MCF 10A (cell line): ENCODE measurements around the gene LRP1B. TPM values are rescaled to one million over a fixed set of nuclear protein-coding genes. Genes with fewer than 3 reads are reported as not detected.
"Not testable (repeated sequence)": the region's sequence is repeated elsewhere in the genome, so short reads cannot be mapped to it uniquely, and the experiment has no call there.

Experiments used
- BruUV-seq: library from RNA; stranded (reverse); fragments of 400-500 nt; replicated peaks from 2 replicates; lab custom pipeline; 2021; lab: Mats Ljungman, UMichigan
- CTCF ChIA-PET: fragments of 300-600 bp; sonication (Branson Sonifier 250); formaldehyde crosslinking; extraction: SDS; loops from one replicate; lab custom pipeline; 2021; ENCODE audit warnings: antibody characterized with exemption, inconsistent platforms; lab: Yijun Ruan, JAX
- POLR2A ChIA-PET: fragments of 300-600, 350-650 bp; sonication (Branson Sonifier 250); formaldehyde crosslinking; extraction: SDS; loops from one replicate; lab custom pipeline; 2020; ENCODE audit warnings: antibody characterized with exemption, inconsistent platforms; lab: Yijun Ruan, JAX
- DNase-seq: peaks from one replicate; pipeline ENCODE4 v3.0.0-alpha.2; 2018; ENCODE audit not compliant: unreplicated experiment
- H3K27ac Mint-ChIP-seq: one replicate; pipeline ENCODE4 v1.8.0; 2022; ENCODE audit warnings: mild to moderate bottlenecking, low read depth, mixed read lengths; ENCODE audit not compliant: unreplicated experiment
- H3K27me3 Mint-ChIP-seq: one replicate; pipeline ENCODE4 v1.8.0; 2022; ENCODE audit warnings: mixed read lengths; ENCODE audit not compliant: insufficient read depth, unreplicated experiment
- H3K36me3 Mint-ChIP-seq: one replicate; pipeline ENCODE4 v1.8.0; 2022; ENCODE audit warnings: mild to moderate bottlenecking, moderate library complexity, mixed read lengths; ENCODE audit not compliant: insufficient read depth, unreplicated experiment
- H3K4me1 Mint-ChIP-seq: one replicate; pipeline ENCODE4 v1.8.0; 2022; ENCODE audit warnings: mixed read lengths; ENCODE audit not compliant: insufficient read depth, unreplicated experiment
- H3K4me3 Mint-ChIP-seq: one replicate; pipeline ENCODE4 v1.8.0; 2022; ENCODE audit warnings: mild to moderate bottlenecking, moderate library complexity, mixed read lengths; ENCODE audit not compliant: unreplicated experiment
- H3K9me3 Mint-ChIP-seq: one replicate; pipeline ENCODE4 v1.8.0; 2022; ENCODE audit warnings: mixed read lengths; ENCODE audit not compliant: unreplicated experiment
- CTCF ChIP-seq: fragments of 200-600 bp; IDR thresholded peaks from one replicate; pipeline ENCODE4 v1.8.0; 2022; ENCODE audit warnings: antibody characterized with exemption, mild to moderate bottlenecking; ENCODE audit not compliant: unreplicated experiment
- intact Hi-C: fragments of 100-400 bp; cut with micrococcal nuclease; formaldehyde crosslinking; loops from 2 replicates; pipeline ENCODE4 v1.14.1; 2022
- total RNA-seq: library from RNA; stranded (reverse); gene quantifications from 2 replicates; pipeline ENCODE4 v1.2.3, GENCODE V29; 2022

Gene LRP1B
- total RNA-seq, 1 experiment from 2014 or later, result not detected

- no TSS peak for BruUV-seq
- H3K27me3 Mint-ChIP-seq, result no peaks in the 10 kb centered on the region
- no peak for TF ChIP-seq CTCF
- H3K4me1 Mint-ChIP-seq, result no peaks in the 10 kb centered on the region
- no peak overlapping the region for H3K27ac Mint-ChIP-seq
- intact Hi-C loops, result no loop called here
- ChIA-PET CTCF (no interaction called here), POLR2A (no interaction called here)
- H3K4me3 Mint-ChIP-seq, result no peak overlapping the region
- no peak for DNase-seq
- no peaks in the 10 kb centered on the region for H3K9me3 Mint-ChIP-seq
- no peaks in the 10 kb centered on the region for H3K36me3 Mint-ChIP-seq
Measured at GRCh38 chr2:141187075-141187439, 943.8 kb downstream of the LRP1B start.

GRCh38 chr2:141186413-141187074, 944.3 kb downstream of the LRP1B start:
- no peaks in the 10 kb centered on the region for H3K9me3 Mint-ChIP-seq
- ChIA-PET CTCF (no interaction called here), POLR2A (no interaction called here)
- no TSS peak for BruUV-seq
- no peaks in the 10 kb centered on the region for H3K36me3 Mint-ChIP-seq
- no peaks in the 10 kb centered on the region for H3K4me1 Mint-ChIP-seq
- DNase-seq, result no peak
- peaks cover 2% of the 10 kb centered on the region for H3K27me3 Mint-ChIP-seq
- intact Hi-C loops, result no loop called here
- no peak overlapping the region for H3K4me3 Mint-ChIP-seq
- H3K27ac Mint-ChIP-seq, result no peak overlapping the region
- TF ChIP-seq CTCF, result no peak

- no peaks in the 10 kb centered on the region for H3K9me3 Mint-ChIP-seq
- intact Hi-C loops, result no loop called here
- ChIA-PET POLR2A (interaction anchor here (0.6 kb wide), 1 partner anchor 170 kb away, joined by 3 read pairs; no protein-coding TSS in a partner anchor), CTCF (no interaction called here)
- H3K4me1 Mint-ChIP-seq, result no peaks in the 10 kb centered on the region
- H3K36me3 Mint-ChIP-seq, result no peaks in the 10 kb centered on the region
- no TSS peak for BruUV-seq
- H3K27ac Mint-ChIP-seq, result no peak overlapping the region
- H3K4me3 Mint-ChIP-seq, result no peak overlapping the region
- no peak for TF ChIP-seq CTCF
- DNase-seq, result no peak
- H3K27me3 Mint-ChIP-seq, result peaks cover 13% of the 10 kb centered on the region
Measured at GRCh38 chr2:141182246-141182645, 948.6 kb downstream of the LRP1B start.

DNA sequence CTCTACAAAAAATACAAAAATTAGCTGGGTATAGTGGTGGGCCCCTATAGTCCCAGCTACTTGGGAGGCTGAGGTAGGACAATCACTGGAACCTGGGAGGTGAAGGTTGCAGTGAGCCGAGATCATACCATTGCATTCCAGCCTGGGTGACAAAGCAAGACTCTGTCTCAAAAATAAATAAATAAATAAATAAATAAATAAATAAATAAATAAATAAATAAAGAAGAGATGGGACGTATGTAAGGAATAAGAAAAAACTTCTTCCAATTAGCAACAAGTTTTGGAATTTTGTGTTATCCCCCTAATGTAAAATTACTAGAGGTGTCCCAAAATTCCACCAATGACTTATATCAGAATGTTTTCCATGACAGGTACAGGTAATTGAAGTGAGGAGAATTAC, 961.7 kb downstream of the LRP1B start:
- H3K27me3 Mint-ChIP-seq, result peaks cover 14% of the 10 kb centered on the region
- CTCF ChIA-PET, result not testable (repeated sequence)

DNA sequence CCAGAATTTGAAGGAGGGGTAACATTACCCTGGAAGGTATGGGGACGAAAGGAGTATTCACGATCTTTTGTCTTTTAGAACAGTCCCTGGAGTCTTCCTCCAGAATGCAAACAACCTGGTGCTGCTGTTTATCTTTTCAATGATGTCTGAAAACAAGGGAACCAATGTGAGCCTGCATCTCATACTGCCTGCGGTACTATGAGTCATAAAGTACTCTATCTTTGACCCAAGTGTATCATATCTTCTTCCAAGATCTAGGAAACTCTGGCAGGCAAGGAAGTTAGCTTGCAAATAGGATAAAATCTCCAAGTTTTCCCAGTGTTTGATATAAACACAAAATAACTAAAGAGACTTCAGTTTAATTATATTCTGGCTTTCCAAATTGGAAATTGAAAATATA, 968.5 kb downstream of the LRP1B start:
- BruUV-seq, result no TSS peak
- H3K27ac Mint-ChIP-seq, result no peak overlapping the region
- H3K4me3 Mint-ChIP-seq, result no peak overlapping the region
- CTCF ChIA-PET, result no interaction called here
- no peak for DNase-seq
- intact Hi-C loops, result no loop called here
- no peaks in the 10 kb centered on the region for H3K9me3 Mint-ChIP-seq
- H3K36me3 Mint-ChIP-seq, result no peaks in the 10 kb centered on the region
- H3K4me1 Mint-ChIP-seq, result no peaks in the 10 kb centered on the region
- POLR2A ChIA-PET, result no interaction called here
- H3K27me3 Mint-ChIP-seq, result peaks cover 29% of the 10 kb centered on the region
- no peak for TF ChIP-seq CTCF

More for the DNA sequence above, 961.7 kb downstream of the LRP1B start:
- H3K9me3 Mint-ChIP-seq, H3K4me1 Mint-ChIP-seq, BruUV-seq, H3K27ac Mint-ChIP-seq, H3K4me3 Mint-ChIP-seq, POLR2A ChIA-PET, intact Hi-C loops, DNase-seq, H3K36me3 Mint-ChIP-seq: not testable (repeated sequence)
